GM19372 (cell line): Measurements from ENCODE around the gene NRIP1.

ENCODE experiments used
- ATAC-seq: cut with Tn5 transposase; IDR thresholded peaks from one replicate; pipeline ENCODE4 v1.9.1; 2021; ENCODE audit warnings: mild to moderate bottlenecking, low read depth, moderate library complexity; ENCODE audit not compliant: unreplicated experiment

Gene NRIP1

GRCh38 chr21:14987370-14988170 lies 77.2 kb downstream of the NRIP1 start:
- ATAC-seq = no peak

GRCh38 chr21:14985306-14985705 lies 79.5 kb downstream of the NRIP1 start:
- ATAC-seq = no peak

GRCh38 chr21:14982336-14982735 lies 82.5 kb downstream of the NRIP1 start:
- no peak for ATAC-seq

- no peak for ATAC-seq
These were observed 83.6 kb downstream of the NRIP1 start for GRCh38 chr21:14981246-14981645.

- no peak for ATAC-seq
These were observed 85.5 kb downstream of the NRIP1 start for GRCh38 chr21:14979264-14979663.

GRCh38 chr21:14977814-14978213 lies 87.0 kb downstream of the NRIP1 start:
- ATAC-seq = no peak

GRCh38 chr21:14975136-14975919 lies 89.5 kb downstream of the NRIP1 start:
- no peak for ATAC-seq

- no peak for ATAC-seq
These were observed 92.1 kb downstream of the NRIP1 start for GRCh38 chr21:14972678-14973077.

GRCh38 chr21:14968821-14969220 lies 96.0 kb downstream of the NRIP1 start:
- ATAC-seq = no peak

- no peak for ATAC-seq
These were observed 96.8 kb downstream of the NRIP1 start for GRCh38 chr21:14968029-14968428.

- no peak for ATAC-seq
These were observed 100.2 kb downstream of the NRIP1 start for GRCh38 chr21:14964621-14965020.

- no peak for ATAC-seq
These were observed 102.6 kb downstream of the NRIP1 start for GRCh38 chr21:14962217-14962616.

- no peak for ATAC-seq
These were observed 103.3 kb downstream of the NRIP1 start for GRCh38 chr21:14961502-14961901.

GRCh38 chr21:14959343-14959742 lies 105.5 kb downstream of the NRIP1 start:
- ATAC-seq = no peak

GRCh38 chr21:14957836-14958235 lies 107.0 kb downstream of the NRIP1 start:
- ATAC-seq = no peak

GRCh38 chr21:14956807-14957206 lies 108.0 kb downstream of the NRIP1 start:
- no peak for ATAC-seq

- no peak for ATAC-seq
These were observed 108.8 kb downstream of the NRIP1 start for GRCh38 chr21:14955936-14956520.

- ATAC-seq = no peak
These were observed 111.9 kb downstream of the NRIP1 start for GRCh38 chr21:14952916-14953315.

GRCh38 chr21:14949603-14950002 lies 115.2 kb downstream of the NRIP1 start:
- no peak for ATAC-seq

GRCh38 chr21:14947613-14948160 lies 117.1 kb downstream of the NRIP1 start:
- no peak for ATAC-seq

GRCh38 chr21:14945176-14945575 lies 119.6 kb downstream of the NRIP1 start:
- ATAC-seq = no peak
